ENCODE data around the gene ACTN1. TPM values are rescaled to one million over a fixed set of nuclear protein-coding genes. Genes with fewer than 3 reads are reported as not detected.

ACTN1 gene
- total and polyA plus RNA-seq, 10 of the 15 experiments (the other 5 are each of a cell fraction or from before 2014, with no cell fraction given), result 0.14 to 39.4 (median 2.6) TPM

GRCh38 chr14:68968721-68969120, 10.4 kb downstream of the ACTN1 start:
- ChIA-PET RAD21 (ENCODE audit: unreplicated experiment) (no interaction called here), POLR2A (interaction anchor here (1.7 kb wide), 1 partner anchor 11 kb away, joined by 5 read pairs; no protein-coding TSS in a partner anchor), CTCF (interaction anchor here (0.6 to 1.3 kb wide), 3 partner anchors 57 to 161 kb away, joined by 3 read pairs; no protein-coding TSS in a partner anchor), SMC1A (ENCODE audit: uncharacterized antibody, unreplicated experiment) (interaction anchor here (0.6 to 1.4 kb wide), 2 partner anchors 10 to 84 kb away, joined by 3 to 4 read pairs; no protein-coding TSS in a partner anchor)
- TF ChIP-seq ZBTB33 (IDR thresholded peaks at IDR 0.05) (no peak), ZBTB11 (CRISPR knock-in tag; IDR thresholded peaks at IDR 0.05) (no peak), PML (IDR thresholded peaks at IDR 0.05; ENCODE audit: low read length) (no peak), RB1 (IDR thresholded peaks at IDR 0.05; ENCODE audit: borderline replicate concordance) (no peak), POLR2A (IDR thresholded peaks at IDR 0.05; ENCODE audit: low read depth, low read length) (no peak), HDGF (IDR thresholded peaks at IDR 0.05) (no peak), YY1 (IDR thresholded peaks at IDR 0.05; ENCODE audit: low read depth, low read length) (no peak), MLLT1 (IDR thresholded peaks at IDR 0.05) (no peak), ZNF207 (IDR thresholded peaks at IDR 0.05; ENCODE audit: borderline replicate concordance) (no peak), ESRRA (IDR thresholded peaks at IDR 0.05; ENCODE audit: low read length) (no peak), FOXK2 (IDR thresholded peaks at IDR 0.05) (no peak), ZSCAN29 (IDR thresholded peaks at IDR 0.05) (no peak), ZNF274 (IDR thresholded peaks at IDR 0.05; ENCODE audit: insufficient read depth, insufficient read length) (no peak), WRNIP1 (IDR thresholded peaks at IDR 0.05; ENCODE audit: borderline replicate concordance, low read depth, low read length) (no peak), TARDBP (IDR thresholded peaks at IDR 0.05; ENCODE audit: borderline replicate concordance) (no peak), SMAD5 (IDR thresholded peaks at IDR 0.05; ENCODE audit: low read depth) (no peak), YBX1 (IDR thresholded peaks at IDR 0.05) (no peak), IRF5 (IDR thresholded peaks at IDR 0.05; ENCODE audit: borderline replicate concordance) (no peak), ETV6 (conservative IDR thresholded peaks at IDR 0.05 in 1 of 2, IDR thresholded peaks at IDR 0.05 in 1 of 2; ENCODE audit: borderline replicate concordance in 1 of 2, low read depth in 1 of 2) (no peak)
- H3K4me1 ChIP-seq (ENCODE audit: control insufficient read depth, insufficient read depth, low read length), result no peaks in the 10 kb centered on the region
- DNase-seq (ENCODE audit: low read depth, low spot score) (no peak), FAIRE-seq (no peak), ATAC-seq (no peak)
- no peak overlapping the region for H3K27ac ChIP-seq (ENCODE audit: control insufficient read depth, insufficient read depth)
- no peak overlapping the region for H2AFZ ChIP-seq (ENCODE audit: control insufficient read depth, low read depth, low read length)
- H3K4me3 ChIP-seq, result no peak overlapping the region
- no peak overlapping the region for H3K4me2 ChIP-seq (ENCODE audit: control insufficient read depth, insufficient read depth)
- in situ Hi-C loops (cut with MboI) (no loop called here), intact Hi-C loops (cut with micrococcal nuclease; ENCODE audit: unreplicated experiment) (no loop called here)
- no TSS peak for BruUV-seq (replicated peaks)
- H3K9ac ChIP-seq (ENCODE audit: control insufficient read depth, insufficient read depth, low read length), result no peak overlapping the region
- H3K79me2 ChIP-seq (ENCODE audit: control insufficient read depth, insufficient read depth, low read length), result no peaks in the 10 kb centered on the region
- H3K36me3 ChIP-seq (ENCODE audit: control insufficient read depth in 2 of 2, insufficient read depth in 2 of 2, low read length in 1 of 2), result no peaks in the 10 kb centered on the region; a peak in 2 of 4 replicates
- 52% methylated on average over 4 of the region's 4 CpGs for WGBS (ENCODE audit: insufficient coverage, insufficient replicate concordance, low lambda C conversion rate, missing lambda C conversion rate)
- peaks cover 7% of the 10 kb centered on the region; the same call in 2 of the 3 replicates for H3K9me3 ChIP-seq (replicated peaks; ENCODE audit: control insufficient read depth, insufficient read depth, low read length)
- H4K20me1 ChIP-seq (ENCODE audit: control insufficient read depth, insufficient read depth), result no peaks in the 10 kb centered on the region
- no peaks in the 10 kb centered on the region for H3K27me3 ChIP-seq (replicated peaks in 1 of 2; ENCODE audit: control insufficient read depth in 2 of 2, insufficient read depth in 2 of 2, low read length in 1 of 2)

Data from GM12878 (cell line).